Mammary epithelial cell (primary cell): ENCODE results near the gene HSPA12B.

Experiments
- EZH2 ChIP-seq: IDR thresholded peaks from 2 replicates; pipeline ENCODE4 v1.6.1; 2012; ENCODE audit warnings: low read length, inconsistent platforms, borderline replicate concordance
- TF ChIP-seq, protein P1 (sequence below), 2 donors: IDR thresholded peaks in 1 of 2; conservative IDR thresholded peaks in 1 of 2; 2 replicates each; pipeline ENCODE4 v1.5.1; 2011 to 2012; ENCODE audit warnings: inconsistent platforms in 2 of 2, low read length in 2 of 2, mild to moderate bottlenecking in 2 of 2, control low read depth in 1 of 2, low read depth in 1 of 2; ENCODE audit not compliant: insufficient read depth in 1 of 2; ENCODE audit errors: extremely low read depth in 1 of 2

DNA sequence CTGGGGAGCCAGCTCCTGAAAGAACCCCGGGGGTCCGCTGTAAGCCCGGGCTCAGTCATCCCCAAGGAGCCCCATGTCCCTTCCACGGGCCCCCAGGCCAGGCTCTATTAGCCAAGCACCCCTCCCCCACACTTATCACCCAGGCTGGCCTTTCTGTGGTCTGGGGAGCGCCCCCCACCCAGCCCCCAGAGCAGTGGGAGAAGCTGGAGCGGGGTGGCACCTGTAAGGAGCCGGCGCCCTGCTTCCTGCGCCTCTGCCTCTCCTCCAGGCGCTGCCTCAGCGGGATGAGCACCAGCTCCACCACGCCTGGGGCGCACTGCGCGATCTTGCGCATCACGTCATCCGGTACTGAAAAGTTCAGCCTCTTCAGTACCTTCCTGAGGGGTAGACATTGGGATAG is 46.5 kb downstream of the HSPA12B start:
- TF ChIP-seq, protein P1, sequence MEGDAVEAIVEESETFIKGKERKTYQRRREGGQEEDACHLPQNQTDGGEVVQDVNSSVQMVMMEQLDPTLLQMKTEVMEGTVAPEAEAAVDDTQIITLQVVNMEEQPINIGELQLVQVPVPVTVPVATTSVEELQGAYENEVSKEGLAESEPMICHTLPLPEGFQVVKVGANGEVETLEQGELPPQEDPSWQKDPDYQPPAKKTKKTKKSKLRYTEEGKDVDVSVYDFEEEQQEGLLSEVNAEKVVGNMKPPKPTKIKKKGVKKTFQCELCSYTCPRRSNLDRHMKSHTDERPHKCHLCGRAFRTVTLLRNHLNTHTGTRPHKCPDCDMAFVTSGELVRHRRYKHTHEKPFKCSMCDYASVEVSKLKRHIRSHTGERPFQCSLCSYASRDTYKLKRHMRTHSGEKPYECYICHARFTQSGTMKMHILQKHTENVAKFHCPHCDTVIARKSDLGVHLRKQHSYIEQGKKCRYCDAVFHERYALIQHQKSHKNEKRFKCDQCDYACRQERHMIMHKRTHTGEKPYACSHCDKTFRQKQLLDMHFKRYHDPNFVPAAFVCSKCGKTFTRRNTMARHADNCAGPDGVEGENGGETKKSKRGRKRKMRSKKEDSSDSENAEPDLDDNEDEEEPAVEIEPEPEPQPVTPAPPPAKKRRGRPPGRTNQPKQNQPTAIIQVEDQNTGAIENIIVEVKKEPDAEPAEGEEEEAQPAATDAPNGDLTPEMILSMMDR (conservative IDR thresholded peaks at IDR 0.05 in 1 of 2, IDR thresholded peaks at IDR 0.05 in 1 of 2; ENCODE audit: extremely low read depth in 1 of 2, insufficient read depth in 1 of 2, low read depth in 1 of 2, low read length in 2 of 2): no peak
- TF ChIP-seq EZH2: no peak
